WTC11 (cell line): ENCODE results near the gene TTLL10. TPM values are rescaled to one million over a fixed set of nuclear protein-coding genes. Genes with fewer than 3 reads are reported as not detected.
A peak's percentile ranks its signal among the peaks of the same experiment; 100 is the strongest.

ENCODE experiments used
- ATAC-seq: fragments of 200-7000 bp; cut with Tn5 transposase; 2 replicates; pipeline ENCODE4 v1.10.0; 2021; ENCODE audit warnings: mild to moderate bottlenecking, moderate library complexity
- CTCF ChIA-PET: fragments of 300-600 bp; sonication (Branson Sonifier 250); formaldehyde crosslinking; loops from one replicate; lab custom pipeline; 2021; ENCODE audit warnings: antibody characterized with exemption; lab: Charles Lee
- POLR2A ChIA-PET: fragments of 350-600 bp; sonication (Branson Sonifier 250); formaldehyde crosslinking; loops from one replicate; lab custom pipeline; 2021; ENCODE audit warnings: antibody characterized with exemption; lab: Charles Lee
- DNase-seq: peaks from one replicate; pipeline ENCODE4 v3.0.0; 2021; ENCODE audit warnings: low spot score
- H3K27ac Mint-ChIP-seq: 2 replicates; pipeline ENCODE4 v1.8.0; 2021; ENCODE audit warnings: mixed read lengths
- H3K27me3 Mint-ChIP-seq: 2 replicates; pipeline ENCODE4 v1.8.0; 2021; ENCODE audit warnings: low read depth, mild to moderate bottlenecking, moderate library complexity, mixed read lengths
- H3K36me3 Mint-ChIP-seq: 2 replicates; pipeline ENCODE4 v1.8.0; 2021; ENCODE audit warnings: mixed read lengths
- H3K4me1 Mint-ChIP-seq: 2 replicates; pipeline ENCODE4 v1.8.0; 2022; ENCODE audit warnings: mixed read lengths
- H3K4me3 Mint-ChIP-seq: 2 replicates; pipeline ENCODE4 v1.8.0; 2021; ENCODE audit warnings: mild to moderate bottlenecking, moderate library complexity, mixed read lengths
- H3K9me3 Mint-ChIP-seq: 2 replicates; pipeline ENCODE4 v1.8.0; 2021; ENCODE audit warnings: mixed read lengths
- E2F1 ChIP-seq: sonication (generic); formaldehyde crosslinking; IDR thresholded peaks from 2 replicates; pipeline ENCODE4 v1.8.0; 2022; ENCODE audit warnings: mild to moderate bottlenecking, missing genetic modification reagents
- FOXK1 ChIP-seq: sonication (generic); formaldehyde crosslinking; IDR thresholded peaks from 2 replicates; pipeline ENCODE4 v1.8.0; 2022; ENCODE audit warnings: mild to moderate bottlenecking, moderate library complexity, missing genetic modification reagents
- FOXP1 ChIP-seq: sonication (generic); formaldehyde crosslinking; IDR thresholded peaks from 2 replicates; pipeline ENCODE4 v1.8.0; 2022; ENCODE audit warnings: missing genetic modification reagents, mild to moderate bottlenecking, moderate library complexity, borderline replicate concordance
- GTF2I ChIP-seq: fragments of 250-450 bp; sonication (Bioruptor Pico); conservative IDR thresholded peaks from 2 replicates; pipeline ENCODE4 v1.4.0; 2021; ENCODE audit warnings: mild to moderate bottlenecking
- NFATC4 ChIP-seq: fragments of 250-450 bp; sonication (Bioruptor Pico); IDR thresholded peaks from 2 replicates; pipeline ENCODE4 v1.9.0; 2021; ENCODE audit warnings: mild to moderate bottlenecking
- PRRX2 ChIP-seq: fragments of 250-450 bp; sonication (Bioruptor Pico); IDR thresholded peaks from 2 replicates; pipeline ENCODE4 v1.8.0; 2021; ENCODE audit warnings: mild to moderate bottlenecking
- RELA ChIP-seq: sonication (generic); formaldehyde crosslinking; IDR thresholded peaks from 2 replicates; pipeline ENCODE4 v1.8.1; 2022; ENCODE audit warnings: missing genetic modification reagents, mild to moderate bottlenecking, borderline replicate concordance
- SMAD3 ChIP-seq: sonication (generic); formaldehyde crosslinking; IDR thresholded peaks from 2 replicates; pipeline ENCODE4 v1.8.0; 2022; ENCODE audit warnings: missing genetic modification reagents, mild to moderate bottlenecking, borderline replicate concordance
- SOX15 ChIP-seq: fragments of 250-450 bp; sonication (Bioruptor Pico); IDR thresholded peaks from 2 replicates; pipeline ENCODE4 v1.9.0; 2021; ENCODE audit warnings: mild to moderate bottlenecking
- TEAD4 ChIP-seq: sonication (generic); formaldehyde crosslinking; IDR thresholded peaks from 2 replicates; pipeline ENCODE4 v1.8.0; 2022; ENCODE audit warnings: mild to moderate bottlenecking, missing genetic modification reagents
- TP53 ChIP-seq: sonication (generic); formaldehyde crosslinking; IDR thresholded peaks from 2 replicates; pipeline ENCODE4 v1.8.1; 2023; ENCODE audit warnings: mild to moderate bottlenecking, missing genetic modification reagents
- USF1 ChIP-seq: sonication (generic); formaldehyde crosslinking; IDR thresholded peaks from 2 replicates; pipeline ENCODE4 v1.8.0; 2022; ENCODE audit warnings: mild to moderate bottlenecking, missing genetic modification reagents
- ZNF671 ChIP-seq: fragments of 250-450 bp; sonication (Bioruptor Pico); IDR thresholded peaks from 2 replicates; pipeline ENCODE4 v1.8.0; 2021; ENCODE audit warnings: mild to moderate bottlenecking
- total RNA-seq: library from RNA; stranded (reverse); gene quantifications from 3 replicates; pipeline ENCODE4 v1.2.3, GENCODE V29; 2021
- TF ChIP-seq, protein P1 (sequence below): sonication (generic); formaldehyde crosslinking; conservative IDR thresholded peaks from 2 replicates; pipeline ENCODE4 v1.8.1; 2022; ENCODE audit warnings: mild to moderate bottlenecking, missing genetic modification reagents
- TF ChIP-seq, protein P2 (sequence below): fragments of 250-450 bp; sonication (Bioruptor Pico); IDR thresholded peaks from 2 replicates; pipeline ENCODE4 v2.1.2; 2022; ENCODE audit warnings: mild to moderate bottlenecking, moderate library complexity
- TF ChIP-seq, protein P3 (sequence below): fragments of 250-450 bp; sonication (Bioruptor Pico); IDR thresholded peaks from 2 replicates; pipeline ENCODE4 v1.9.0; 2021; ENCODE audit warnings: mild to moderate bottlenecking, borderline replicate concordance
- TF ChIP-seq, protein P4 (sequence below): sonication (generic); formaldehyde crosslinking; IDR thresholded peaks from 2 replicates; pipeline ENCODE4 v1.8.0; 2022; ENCODE audit warnings: missing genetic modification reagents

TTLL10 gene
- total RNA-seq, 1 experiment from 2014 or later, result 1.1 TPM

DNA sequence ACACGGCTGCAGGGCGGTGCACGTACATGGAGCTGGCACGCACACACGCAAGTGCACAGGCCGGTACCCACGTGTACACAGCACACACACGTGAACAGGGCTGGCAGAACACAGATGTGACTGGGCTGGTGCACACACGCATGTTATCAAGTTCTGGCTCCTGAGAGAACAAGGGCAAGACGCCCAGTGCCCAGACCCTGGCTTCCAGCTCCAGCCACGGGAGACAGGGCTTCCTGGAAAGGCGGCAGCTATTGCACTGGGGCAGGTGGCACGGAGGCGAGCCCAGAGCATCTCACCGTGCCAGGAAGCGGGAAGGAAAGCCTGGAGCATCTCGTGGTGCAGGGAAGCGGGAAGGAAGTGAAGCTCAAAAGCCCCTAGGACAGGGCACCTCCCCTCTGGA lies 52.2 kb downstream of the TTLL10 start:
- peaks cover 4% of the 10 kb centered on the region for H3K4me1 Mint-ChIP-seq
- POLR2A ChIA-PET, result no interaction called here
- H3K36me3 Mint-ChIP-seq, result peaks cover 22% of the 10 kb centered on the region
- CTCF ChIA-PET, result no interaction called here
- no peak overlapping the region for H3K4me3 Mint-ChIP-seq
- ATAC-seq (no peak), DNase-seq (no peak)
- H3K27me3 Mint-ChIP-seq, result no peaks in the 10 kb centered on the region
- TF ChIP-seq, protein P1, sequence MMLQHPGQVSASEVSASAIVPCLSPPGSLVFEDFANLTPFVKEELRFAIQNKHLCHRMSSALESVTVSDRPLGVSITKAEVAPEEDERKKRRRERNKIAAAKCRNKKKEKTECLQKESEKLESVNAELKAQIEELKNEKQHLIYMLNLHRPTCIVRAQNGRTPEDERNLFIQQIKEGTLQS (CRISPR knock-in tag), result no peak
- TF ChIP-seq SMAD3 (CRISPR knock-in tag), result no peak
- TF ChIP-seq, protein P2, sequence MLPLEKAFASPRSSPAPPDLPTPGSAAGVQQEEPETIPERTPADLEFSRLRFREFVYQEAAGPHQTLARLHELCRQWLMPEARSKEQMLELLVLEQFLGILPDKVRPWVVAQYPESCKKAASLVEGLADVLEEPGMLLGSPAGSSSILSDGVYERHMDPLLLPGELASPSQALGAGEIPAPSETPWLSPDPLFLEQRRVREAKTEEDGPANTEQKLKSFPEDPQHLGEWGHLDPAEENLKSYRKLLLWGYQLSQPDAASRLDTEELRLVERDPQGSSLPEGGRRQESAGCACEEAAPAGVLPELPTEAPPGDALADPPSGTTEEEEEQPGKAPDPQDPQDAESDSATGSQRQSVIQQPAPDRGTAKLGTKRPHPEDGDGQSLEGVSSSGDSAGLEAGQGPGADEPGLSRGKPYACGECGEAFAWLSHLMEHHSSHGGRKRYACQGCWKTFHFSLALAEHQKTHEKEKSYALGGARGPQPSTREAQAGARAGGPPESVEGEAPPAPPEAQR (CRISPR knock-in tag), result no peak
- TF ChIP-seq, protein P3, sequence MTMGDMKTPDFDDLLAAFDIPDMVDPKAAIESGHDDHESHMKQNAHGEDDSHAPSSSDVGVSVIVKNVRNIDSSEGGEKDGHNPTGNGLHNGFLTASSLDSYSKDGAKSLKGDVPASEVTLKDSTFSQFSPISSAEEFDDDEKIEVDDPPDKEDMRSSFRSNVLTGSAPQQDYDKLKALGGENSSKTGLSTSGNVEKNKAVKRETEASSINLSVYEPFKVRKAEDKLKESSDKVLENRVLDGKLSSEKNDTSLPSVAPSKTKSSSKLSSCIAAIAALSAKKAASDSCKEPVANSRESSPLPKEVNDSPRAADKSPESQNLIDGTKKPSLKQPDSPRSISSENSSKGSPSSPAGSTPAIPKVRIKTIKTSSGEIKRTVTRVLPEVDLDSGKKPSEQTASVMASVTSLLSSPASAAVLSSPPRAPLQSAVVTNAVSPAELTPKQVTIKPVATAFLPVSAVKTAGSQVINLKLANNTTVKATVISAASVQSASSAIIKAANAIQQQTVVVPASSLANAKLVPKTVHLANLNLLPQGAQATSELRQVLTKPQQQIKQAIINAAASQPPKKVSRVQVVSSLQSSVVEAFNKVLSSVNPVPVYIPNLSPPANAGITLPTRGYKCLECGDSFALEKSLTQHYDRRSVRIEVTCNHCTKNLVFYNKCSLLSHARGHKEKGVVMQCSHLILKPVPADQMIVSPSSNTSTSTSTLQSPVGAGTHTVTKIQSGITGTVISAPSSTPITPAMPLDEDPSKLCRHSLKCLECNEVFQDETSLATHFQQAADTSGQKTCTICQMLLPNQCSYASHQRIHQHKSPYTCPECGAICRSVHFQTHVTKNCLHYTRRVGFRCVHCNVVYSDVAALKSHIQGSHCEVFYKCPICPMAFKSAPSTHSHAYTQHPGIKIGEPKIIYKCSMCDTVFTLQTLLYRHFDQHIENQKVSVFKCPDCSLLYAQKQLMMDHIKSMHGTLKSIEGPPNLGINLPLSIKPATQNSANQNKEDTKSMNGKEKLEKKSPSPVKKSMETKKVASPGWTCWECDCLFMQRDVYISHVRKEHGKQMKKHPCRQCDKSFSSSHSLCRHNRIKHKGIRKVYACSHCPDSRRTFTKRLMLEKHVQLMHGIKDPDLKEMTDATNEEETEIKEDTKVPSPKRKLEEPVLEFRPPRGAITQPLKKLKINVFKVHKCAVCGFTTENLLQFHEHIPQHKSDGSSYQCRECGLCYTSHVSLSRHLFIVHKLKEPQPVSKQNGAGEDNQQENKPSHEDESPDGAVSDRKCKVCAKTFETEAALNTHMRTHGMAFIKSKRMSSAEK (CRISPR knock-in tag), result no peak
- no peak for TF ChIP-seq FOXK1 (CRISPR knock-in tag)
- TF ChIP-seq ZNF671 (CRISPR knock-in tag), result no peak
- no peak for TF ChIP-seq TEAD4 (CRISPR knock-in tag)
- no peak for TF ChIP-seq USF1 (CRISPR knock-in tag)
- TF ChIP-seq TP53 (CRISPR knock-in tag), result no peak
- TF ChIP-seq FOXP1 (CRISPR knock-in tag), result no peak
- no peak for TF ChIP-seq E2F1
- no peak for TF ChIP-seq PRRX2
- no peak for TF ChIP-seq RELA
- no peak for TF ChIP-seq SOX15 (CRISPR knock-in tag)
- TF ChIP-seq GTF2I, result no peak
- no peak for TF ChIP-seq NFATC4
- TF ChIP-seq, protein P4, sequence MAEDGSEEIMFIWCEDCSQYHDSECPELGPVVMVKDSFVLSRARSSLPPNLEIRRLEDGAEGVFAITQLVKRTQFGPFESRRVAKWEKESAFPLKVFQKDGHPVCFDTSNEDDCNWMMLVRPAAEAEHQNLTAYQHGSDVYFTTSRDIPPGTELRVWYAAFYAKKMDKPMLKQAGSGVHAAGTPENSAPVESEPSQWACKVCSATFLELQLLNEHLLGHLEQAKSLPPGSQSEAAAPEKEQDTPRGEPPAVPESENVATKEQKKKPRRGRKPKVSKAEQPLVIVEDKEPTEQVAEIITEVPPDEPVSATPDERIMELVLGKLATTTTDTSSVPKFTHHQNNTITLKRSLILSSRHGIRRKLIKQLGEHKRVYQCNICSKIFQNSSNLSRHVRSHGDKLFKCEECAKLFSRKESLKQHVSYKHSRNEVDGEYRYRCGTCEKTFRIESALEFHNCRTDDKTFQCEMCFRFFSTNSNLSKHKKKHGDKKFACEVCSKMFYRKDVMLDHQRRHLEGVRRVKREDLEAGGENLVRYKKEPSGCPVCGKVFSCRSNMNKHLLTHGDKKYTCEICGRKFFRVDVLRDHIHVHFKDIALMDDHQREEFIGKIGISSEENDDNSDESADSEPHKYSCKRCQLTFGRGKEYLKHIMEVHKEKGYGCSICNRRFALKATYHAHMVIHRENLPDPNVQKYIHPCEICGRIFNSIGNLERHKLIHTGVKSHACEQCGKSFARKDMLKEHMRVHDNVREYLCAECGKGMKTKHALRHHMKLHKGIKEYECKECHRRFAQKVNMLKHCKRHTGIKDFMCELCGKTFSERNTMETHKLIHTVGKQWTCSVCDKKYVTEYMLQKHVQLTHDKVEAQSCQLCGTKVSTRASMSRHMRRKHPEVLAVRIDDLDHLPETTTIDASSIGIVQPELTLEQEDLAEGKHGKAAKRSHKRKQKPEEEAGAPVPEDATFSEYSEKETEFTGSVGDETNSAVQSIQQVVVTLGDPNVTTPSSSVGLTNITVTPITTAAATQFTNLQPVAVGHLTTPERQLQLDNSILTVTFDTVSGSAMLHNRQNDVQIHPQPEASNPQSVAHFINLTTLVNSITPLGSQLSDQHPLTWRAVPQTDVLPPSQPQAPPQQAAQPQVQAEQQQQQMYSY (CRISPR knock-in tag), result no peak
- H3K27ac Mint-ChIP-seq, result peak overlapping the region; percentile 55
- no peaks in the 10 kb centered on the region for H3K9me3 Mint-ChIP-seq
